ENCODE data around the gene RHBDD2. TPM values are rescaled to one million over a fixed set of nuclear protein-coding genes. Genes with fewer than 3 reads are reported as not detected.
A peak's percentile ranks its signal among the peaks of the same experiment; 100 is the strongest.
"Not testable (repeated sequence)": the region's sequence is repeated elsewhere in the genome, so short reads cannot be mapped to it uniquely, and the experiment has no call there.

Gene RHBDD2
- total RNA-seq = 37.5 TPM

DNA sequence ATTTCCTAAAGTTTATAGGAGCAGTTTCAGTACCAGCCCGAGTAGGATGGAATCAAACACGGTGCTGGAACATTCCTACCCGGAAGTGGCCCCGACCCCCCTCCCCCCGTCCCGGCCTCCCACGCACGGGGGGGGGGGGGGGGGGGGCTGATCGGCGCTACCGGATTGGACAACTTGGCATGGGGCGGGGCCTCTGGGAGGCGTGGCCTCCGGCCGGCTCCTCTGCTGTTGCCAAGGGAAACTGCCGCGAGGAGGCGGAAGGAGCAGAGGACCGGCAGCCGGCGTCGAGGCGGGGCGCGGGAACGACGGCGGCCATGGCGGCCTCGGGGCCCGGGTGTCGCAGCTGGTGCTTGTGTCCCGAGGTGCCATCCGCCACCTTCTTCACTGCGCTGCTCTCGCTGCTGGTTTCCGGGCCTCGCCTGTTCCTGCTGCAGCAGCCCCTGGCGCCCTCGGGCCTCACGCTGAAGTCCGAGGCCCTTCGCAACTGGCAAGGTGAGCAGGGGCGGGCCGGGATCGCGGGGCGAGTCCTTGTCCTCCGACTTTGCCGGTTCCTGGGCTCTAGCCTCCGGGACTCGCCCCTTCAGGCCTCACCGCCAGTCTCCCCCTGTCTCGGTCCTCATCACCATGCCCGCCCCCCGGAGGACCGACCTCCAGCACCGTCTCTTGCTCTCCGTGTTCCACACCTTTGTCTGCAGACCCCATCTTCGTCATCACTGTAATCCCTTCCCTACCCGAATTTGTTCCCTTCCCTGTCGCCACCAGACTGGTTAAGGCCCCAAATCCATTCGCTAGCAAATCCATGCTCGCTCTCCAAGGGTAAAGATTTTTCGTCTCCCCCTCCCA is at the start of gene RHBDD2:
TSS of gene RHBDD2 (plus strand) at position 266 of the 843 bp plus-strand sequence. CDS start at position 315, 49 bp downstream.
- ATAC-seq = peak; percentile 95

- ATAC-seq = peak; percentile 67
Measured at GRCh38 chr7:75829656-75830055, 49.2 kb upstream of the RHBDD2 start.

DNA sequence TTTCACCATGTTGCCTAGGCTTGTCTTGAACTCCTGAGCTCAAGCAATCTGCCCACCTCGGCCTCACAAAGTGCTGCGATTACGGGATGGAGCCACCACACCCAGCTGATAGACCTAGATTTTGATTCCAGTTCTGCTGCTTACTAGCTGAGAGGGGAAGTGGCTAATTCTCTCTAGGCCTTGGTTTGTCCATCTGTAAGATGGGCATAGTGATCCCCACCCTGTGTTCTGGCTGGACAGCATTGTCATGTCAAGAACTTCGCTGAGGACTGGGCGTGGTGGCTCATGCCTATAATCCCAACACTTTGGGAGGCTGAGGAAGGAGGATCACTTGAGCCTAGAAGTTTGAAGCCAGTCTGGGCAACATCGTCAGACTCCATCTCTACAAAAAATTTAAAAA is 47.9 kb upstream of the RHBDD2 start:
- no peak for ATAC-seq

DNA sequence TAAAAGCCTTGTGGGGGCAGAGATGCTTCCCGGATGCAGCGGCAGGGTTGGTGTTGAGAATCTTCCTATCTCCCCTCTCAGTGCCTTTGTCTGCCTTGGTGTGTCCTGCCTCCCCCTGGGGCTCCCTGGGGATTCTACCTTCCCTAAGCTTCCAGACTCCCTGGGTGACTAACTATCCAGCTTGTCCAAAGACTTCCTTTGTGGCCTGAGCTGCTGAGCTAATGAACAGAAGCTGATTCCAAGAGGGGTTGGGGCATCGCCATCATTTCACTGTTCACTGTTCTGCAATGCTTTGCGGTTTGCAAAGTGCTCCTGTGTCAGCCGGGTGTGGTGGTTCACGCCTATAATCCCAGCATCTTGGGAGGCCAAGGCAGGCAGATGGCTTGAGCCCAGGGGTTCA is 45.2 kb upstream of the RHBDD2 start:
- peak; percentile 33 for ATAC-seq

GRCh38 chr7:75835688-75836285 is 43.0 kb upstream of the RHBDD2 start:
- peak; percentile 13 for ATAC-seq

GRCh38 chr7:75836798-75837197 is 42.0 kb upstream of the RHBDD2 start:
- ATAC-seq = no peak

DNA sequence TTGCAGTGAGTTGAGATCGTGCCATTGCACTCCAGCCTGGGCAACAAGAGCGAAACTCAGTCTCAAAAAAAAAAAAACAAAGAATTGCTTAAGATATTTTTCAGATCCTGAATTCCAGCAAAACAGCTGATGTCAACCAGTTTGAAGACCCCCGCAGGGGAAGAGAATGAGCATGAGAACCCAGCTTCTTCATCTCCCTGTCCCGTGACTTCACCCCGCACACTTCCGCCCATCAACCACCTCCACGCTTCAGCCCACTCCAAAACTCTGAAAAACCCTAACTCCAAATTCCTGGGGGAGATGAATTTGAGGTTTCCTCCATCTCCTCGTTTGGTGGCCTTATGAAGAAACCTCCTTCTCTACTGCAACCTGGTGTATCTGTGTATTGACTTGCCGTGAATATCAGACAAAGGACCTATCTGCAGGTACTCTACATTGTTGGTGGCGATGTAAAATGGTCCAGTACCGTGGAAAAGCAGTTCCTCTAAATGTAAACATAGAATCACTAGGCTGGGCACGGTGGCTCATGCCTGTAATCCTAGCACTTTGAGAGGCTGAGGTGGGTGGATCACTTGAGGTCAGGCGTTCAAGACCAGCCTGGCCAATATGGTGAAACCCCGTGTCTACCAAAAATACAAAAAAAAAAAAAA is 40.4 kb upstream of the RHBDD2 start:
- ATAC-seq = not testable (repeated sequence)

GRCh38 chr7:75840029-75840428 is 38.8 kb upstream of the RHBDD2 start:
- ATAC-seq = no peak

GRCh38 chr7:75842836-75843446 is 35.9 kb upstream of the RHBDD2 start:
- ATAC-seq = peak; percentile 93

GRCh38 chr7:75843613-75844116 is 35.2 kb upstream of the RHBDD2 start:
- ATAC-seq = no peak

DNA sequence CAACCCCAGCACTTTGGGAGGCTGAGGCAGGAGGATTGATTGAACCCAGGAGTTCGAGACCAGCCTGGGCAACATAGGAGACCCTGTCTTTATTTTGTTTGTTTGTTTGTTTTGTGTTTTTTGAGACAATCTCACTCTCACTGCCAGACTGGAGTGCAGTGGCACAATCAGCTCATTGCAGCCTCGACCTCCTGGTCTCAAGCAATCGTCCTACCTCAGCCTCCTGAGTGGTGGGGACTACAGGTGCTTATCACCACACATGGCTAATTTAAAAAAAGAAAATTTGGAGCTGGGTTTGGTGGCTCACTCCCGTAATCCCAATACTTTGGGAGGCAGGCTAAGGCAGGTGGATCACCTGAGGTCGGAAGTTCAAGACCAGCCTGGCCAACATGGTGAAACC is 34.7 kb upstream of the RHBDD2 start:
- no peak for ATAC-seq

- ATAC-seq = not testable (repeated sequence)
Measured at GRCh38 chr7:75845132-75845531, 33.7 kb upstream of the RHBDD2 start.

GRCh38 chr7:75847707-75848106 is 31.1 kb upstream of the RHBDD2 start:
- no peak for ATAC-seq

DNA sequence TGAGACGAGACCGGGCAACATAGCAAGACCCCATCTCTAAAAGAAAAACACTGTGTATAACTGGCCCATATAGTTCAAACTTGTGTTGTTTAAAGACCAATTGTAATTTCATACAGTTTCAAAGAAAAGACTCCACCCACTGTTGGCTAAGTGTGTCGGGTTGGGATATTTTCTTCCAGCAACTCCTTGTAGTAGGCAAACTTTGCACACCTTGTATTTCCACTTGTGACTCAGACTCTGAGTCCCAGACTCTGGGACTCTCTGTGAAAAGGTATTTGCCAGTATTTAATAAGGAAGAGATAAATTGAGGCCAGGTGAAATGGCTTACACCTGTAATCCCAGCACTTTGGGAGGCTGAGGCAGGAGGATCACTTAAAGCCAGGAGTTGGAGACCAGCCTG is 29.3 kb upstream of the RHBDD2 start:
- ATAC-seq = peak; percentile 85

GRCh38 chr7:75850235-75850634 is 28.6 kb upstream of the RHBDD2 start:
- ATAC-seq = no peak

DNA sequence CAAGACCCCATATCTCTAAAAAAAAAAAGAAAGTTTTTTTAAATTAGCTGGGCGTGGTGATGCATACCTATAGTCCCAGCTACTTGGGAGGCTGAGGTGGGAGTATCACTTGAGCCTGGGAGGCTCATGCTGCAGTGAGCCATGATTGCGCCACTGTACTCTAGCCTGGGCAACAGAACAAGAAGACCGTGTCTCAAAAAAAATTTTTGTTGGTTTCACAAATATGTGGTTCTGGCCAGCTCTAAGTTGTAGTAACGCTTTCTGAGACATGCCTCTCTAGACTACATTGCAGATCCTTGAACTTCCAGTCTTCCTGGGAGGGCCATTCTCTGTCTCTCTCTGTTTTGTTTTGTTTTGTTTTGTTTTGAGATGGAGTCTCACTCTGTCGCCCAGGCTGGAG is 24.6 kb upstream of the RHBDD2 start:
- no peak for ATAC-seq

- ATAC-seq = peak; percentile 52
Measured at GRCh38 chr7:75854813-75855345, 24.0 kb upstream of the RHBDD2 start.

DNA sequence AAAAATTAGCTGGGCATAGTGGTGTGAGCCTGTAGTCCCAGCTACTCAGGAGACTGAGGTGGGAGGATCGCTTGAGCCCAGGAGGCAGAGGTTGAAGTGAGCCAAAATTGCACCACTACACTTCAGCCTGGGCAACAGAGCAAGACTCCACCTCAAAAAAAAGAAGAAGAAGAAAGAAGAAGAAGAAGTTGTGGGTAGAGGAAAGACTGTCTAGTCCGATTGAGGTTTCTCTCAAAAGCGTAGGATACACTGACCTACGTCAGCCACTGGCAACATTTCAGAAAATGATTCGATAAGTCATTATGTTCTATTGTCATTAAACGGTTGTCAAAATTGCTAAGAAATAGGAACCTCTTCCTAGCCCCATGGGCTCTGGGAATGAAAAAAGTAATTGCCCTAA is 22.3 kb upstream of the RHBDD2 start:
- no peak for ATAC-seq

DNA sequence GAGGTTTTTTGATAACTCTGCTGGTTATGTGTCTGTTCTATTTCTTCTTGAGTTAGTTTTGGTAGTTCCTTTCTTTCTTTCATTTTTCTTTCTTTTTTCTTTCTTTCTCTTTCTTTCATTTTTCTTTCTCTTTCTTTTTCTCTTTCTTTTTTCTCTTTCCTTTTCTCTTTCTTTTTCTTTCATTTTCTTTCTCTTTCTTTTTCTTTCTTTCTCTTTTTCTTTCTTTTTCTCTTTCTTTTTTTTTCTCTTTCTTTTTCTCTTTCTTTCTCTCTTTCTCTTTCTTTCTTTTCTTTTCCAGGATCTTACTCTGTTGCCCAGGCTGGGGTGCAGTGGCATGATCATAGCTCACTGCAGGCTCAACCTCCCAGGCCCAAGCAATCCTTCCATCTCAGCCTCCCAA is 20.4 kb upstream of the RHBDD2 start:
- no peak for ATAC-seq

DNA sequence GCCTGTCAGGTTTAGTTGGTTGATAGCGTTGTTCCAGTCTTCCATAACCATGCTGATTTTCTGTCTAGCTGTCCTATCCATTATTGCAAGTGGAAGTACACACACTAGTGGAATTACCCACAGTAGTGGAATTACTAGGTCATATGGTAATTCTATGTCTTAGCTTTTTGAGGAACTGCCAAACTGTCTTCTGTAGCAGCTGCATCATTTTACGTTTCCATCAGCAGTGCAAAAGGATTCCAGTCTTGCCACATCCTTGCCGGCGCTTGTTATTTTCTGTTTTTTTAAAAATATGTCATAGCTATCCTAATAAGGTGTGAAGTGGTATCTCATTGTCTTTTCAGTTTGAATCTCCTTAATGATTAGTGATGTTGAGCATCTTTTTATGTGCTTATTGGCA is 17.2 kb upstream of the RHBDD2 start:
- ATAC-seq = no peak

DNA sequence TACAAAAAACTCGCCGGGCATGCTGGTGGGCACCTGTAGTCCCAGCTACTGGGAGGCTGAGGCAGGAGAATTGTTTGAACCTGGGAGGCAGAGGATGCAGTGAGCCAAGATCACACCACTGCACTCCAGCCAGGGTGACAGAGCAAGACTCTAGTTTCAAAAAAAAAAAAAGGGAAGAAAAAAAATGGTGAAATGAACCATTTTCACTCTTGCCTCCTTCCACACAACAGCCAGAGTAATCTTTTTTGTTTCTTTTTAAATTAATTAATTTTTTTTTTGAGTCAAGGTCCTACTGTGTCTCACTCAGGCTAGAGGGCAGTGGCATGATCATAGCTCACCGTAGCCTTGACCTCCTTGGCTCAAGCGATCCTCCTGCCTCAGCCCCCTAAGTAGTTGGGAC is 14.6 kb upstream of the RHBDD2 start:
- not testable (repeated sequence) for ATAC-seq

DNA sequence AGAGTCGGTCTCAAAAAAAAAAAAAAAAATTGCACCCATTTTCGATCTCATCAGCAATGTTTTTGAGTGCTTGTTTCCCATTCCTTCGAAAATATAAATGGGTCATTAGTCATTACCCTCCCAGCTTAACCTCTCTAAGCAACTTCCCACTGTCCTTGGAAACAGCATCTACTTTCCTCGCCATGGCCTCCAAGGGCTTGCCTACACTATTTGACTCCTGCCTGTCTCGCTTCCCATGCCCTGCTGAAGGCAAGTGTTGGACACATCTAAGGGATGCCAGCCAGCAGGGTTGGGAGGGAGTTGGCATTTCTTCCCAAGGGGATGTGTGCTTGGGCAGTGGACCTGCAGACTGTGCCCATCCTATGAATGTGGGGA is 12.7 kb upstream of the RHBDD2 start:
- peak; percentile 11 for ATAC-seq
